SK-N-SH (cell line): ENCODE results near the gene AGRN. TPM values are rescaled to one million over a fixed set of nuclear protein-coding genes. Genes with fewer than 3 reads are reported as not detected.

Experiments
- CTCF ChIA-PET: fragments of 300-600, 350-600 bp; formaldehyde crosslinking; extraction: SDS; loops from one replicate; lab custom pipeline; 2021; lab: Yijun Ruan, JAX
- POLR2A ChIA-PET: fragments of 350-600 bp; sonication (Branson Sonifier 250); formaldehyde crosslinking; extraction: SDS; loops from one replicate; lab custom pipeline; 2020; ENCODE audit warnings: antibody characterized with exemption, inconsistent platforms; lab: Yijun Ruan, JAX
- DNase-seq: peaks from one replicate; pipeline ENCODE4 v3.0.0; 2012
- H2AFZ ChIP-seq: fragments of 200-600 bp; sonication (generic); 2 replicates; pipeline ENCODE4 v1.8.1; 2016; ENCODE audit warnings: antibody characterized with exemption, mild to moderate bottlenecking, low read depth
- H3F3A ChIP-seq: fragments of 200-600 bp; sonication (generic); replicated peaks from 2 replicates; pipeline ENCODE3; 2016; ENCODE audit warnings: antibody characterized with exemption, mild to moderate bottlenecking; ENCODE audit not compliant: insufficient read depth
- H3K27ac ChIP-seq, 2 experiments: fragments of 200-500 bp in 1 of 2; fragments of 200-600 bp in 1 of 2; sonication (Bioruptor generic) in 1 of 2; sonication (generic), shearing (Covaris generic) in 1 of 2; 2 replicates each; pipeline versions ENCODE4 v1.5.1 to v1.6.1; 2014 to 2016; ENCODE audit warnings: low read depth in 2 of 2, inconsistent platforms in 1 of 2, low read length in 1 of 2, mild to moderate bottlenecking in 1 of 2, mixed read lengths in 1 of 2
- H3K27me3 ChIP-seq: fragments of 200-600 bp; sonication (generic), shearing (Covaris generic); 2 replicates; pipeline ENCODE4 v1.6.1; 2016; ENCODE audit warnings: mixed run types; ENCODE audit not compliant: insufficient read depth
- H3K36me3 ChIP-seq, 2 experiments: fragments of 200-500 bp in 1 of 2; fragments of 200-600 bp in 1 of 2; sonication (Bioruptor generic) in 1 of 2; sonication (generic) in 1 of 2; replicated peaks in 1 of 2; 2 replicates each; pipeline versions ENCODE3 to v1.5.1; 2014 to 2016; ENCODE audit warnings: low read length in 1 of 2, mild to moderate bottlenecking in 1 of 2; ENCODE audit not compliant: insufficient read depth in 2 of 2, control insufficient read depth in 1 of 2
- H3K4me1 ChIP-seq, 2 experiments: fragments of 200-500 bp in 1 of 2; fragments of 200-600 bp in 1 of 2; sonication (Bioruptor generic) in 1 of 2; sonication (generic), shearing (Covaris generic) in 1 of 2; 2 replicates each; pipeline versions ENCODE4 v1.5.1 to v1.6.1; 2014 to 2016; ENCODE audit warnings: low read depth in 1 of 2, low read length in 1 of 2, mixed run types in 1 of 2; ENCODE audit not compliant: insufficient read depth in 2 of 2, control insufficient read depth in 1 of 2
- H3K4me2 ChIP-seq: fragments of 200-600 bp; sonication (generic), shearing (Covaris generic); 2 replicates; pipeline ENCODE4 v1.6.1; 2017; ENCODE audit warnings: mixed run types
- H3K4me3 ChIP-seq, 2 experiments: fragments of 200-500 bp in 1 of 2; fragments of 200-600 bp in 1 of 2; sonication (Bioruptor generic) in 1 of 2; sonication (generic), shearing (Covaris generic) in 1 of 2; 2 replicates each; pipeline versions ENCODE4 v1.5.1 to v1.8.1; 2014 to 2016; ENCODE audit warnings: low read depth in 2 of 2, inconsistent platforms in 1 of 2, low read length in 1 of 2, mild to moderate bottlenecking in 1 of 2, mixed read lengths in 1 of 2, moderate library complexity in 1 of 2
- H3K79me2 ChIP-seq: fragments of 200-600 bp; sonication (generic); 2 replicates; pipeline ENCODE4 v1.8.1; 2017; ENCODE audit warnings: mild to moderate bottlenecking; ENCODE audit not compliant: insufficient read depth
- H3K9ac ChIP-seq: fragments of 200-600 bp; sonication (generic); 2 replicates; pipeline ENCODE4 v1.6.1; 2017; ENCODE audit warnings: mixed run types
- H3K9me2 ChIP-seq: fragments of 200-600 bp; sonication (generic); 2 replicates; pipeline ENCODE4 v1.6.1; 2017; ENCODE audit warnings: mixed run types
- H3K9me3 ChIP-seq: fragments of 200-600 bp; sonication (generic); 2 replicates; pipeline ENCODE4 v1.6.1; 2017; ENCODE audit warnings: mixed run types, mild to moderate bottlenecking, moderate library complexity
- H4K20me1 ChIP-seq: fragments of 200-600 bp; sonication (generic); 2 replicates; pipeline ENCODE4 v1.6.1; 2017; ENCODE audit warnings: mild to moderate bottlenecking, mixed run types; ENCODE audit not compliant: insufficient read depth
- FOXM1 ChIP-seq: IDR thresholded peaks from 2 replicates; pipeline ENCODE4 v1.4.0; 2012; ENCODE audit warnings: low read depth, mild to moderate bottlenecking
- GATA2 ChIP-seq: sonication (generic); formaldehyde crosslinking; IDR thresholded peaks from 2 replicates; pipeline ENCODE4 v1.5.0; 2020; ENCODE audit warnings: mild to moderate bottlenecking, missing genetic modification reagents
- NRF1 ChIP-seq: IDR thresholded peaks from 2 replicates; pipeline ENCODE4 v1.6.1; 2012; ENCODE audit warnings: low read depth, mild to moderate bottlenecking, low read length
- RAD21 ChIP-seq: IDR thresholded peaks from 2 replicates; pipeline ENCODE4 v1.6.1; 2012; ENCODE audit warnings: mild to moderate bottlenecking, low read length
- RCOR1 ChIP-seq: fragments of 150-350 bp; IDR thresholded peaks from 2 replicates; pipeline ENCODE4 v1.6.1; 2017; ENCODE audit warnings: antibody characterized with exemption, low read length
- SIN3A ChIP-seq: IDR thresholded peaks from 2 replicates; pipeline ENCODE4 v1.6.1; 2012; ENCODE audit warnings: low read depth, mild to moderate bottlenecking, low read length, moderate library complexity, borderline replicate concordance
- TAF1 ChIP-seq: IDR thresholded peaks from 2 replicates; pipeline ENCODE4 v1.6.1; 2012; ENCODE audit warnings: low read depth, mild to moderate bottlenecking, low read length, moderate library complexity, borderline replicate concordance
- TEAD4 ChIP-seq: IDR thresholded peaks from 2 replicates; pipeline ENCODE4 v1.4.0; 2012; ENCODE audit warnings: mild to moderate bottlenecking, borderline replicate concordance; ENCODE audit not compliant: insufficient read depth
- WGBS: methylation state at CpG from one replicate; pipeline ENCODE4 v1.1.6; 2017; ENCODE audit warnings: low lambda C conversion rate; 5-methylcytosine and 5-hydroxymethylcytosine counted together
- polyA plus RNA-seq, 3 experiments: library from polyadenylated mRNA; depleted of rRNA; stranded (reverse); fragments of >200 nt; gene quantifications; 2 replicates each; pipeline ENCODE4 v1.2.3, GENCODE V29; 2012
- TF ChIP-seq, protein P1 (sequence below): IDR thresholded peaks from 2 replicates; pipeline ENCODE4 v1.4.0; 2012; ENCODE audit warnings: low read depth, borderline replicate concordance
- TF ChIP-seq, protein P2 (sequence below): fragments of 150-350 bp; IDR thresholded peaks from 2 replicates; pipeline ENCODE4 v1.6.1; 2017; ENCODE audit warnings: antibody characterized with exemption, low read length, low read depth, borderline replicate concordance
- TF ChIP-seq, protein P3 (sequence below): fragments of 200-600 bp; sonication (generic); IDR thresholded peaks from 2 replicates; pipeline ENCODE4 v1.6.1; 2017; ENCODE audit warnings: antibody characterized with exemption, mild to moderate bottlenecking, moderate library complexity

The AGRN gene
- polyA plus RNA-seq, 1 of the 3 experiments (the other 2 are of a cell fraction) = 31.6 TPM

DNA sequence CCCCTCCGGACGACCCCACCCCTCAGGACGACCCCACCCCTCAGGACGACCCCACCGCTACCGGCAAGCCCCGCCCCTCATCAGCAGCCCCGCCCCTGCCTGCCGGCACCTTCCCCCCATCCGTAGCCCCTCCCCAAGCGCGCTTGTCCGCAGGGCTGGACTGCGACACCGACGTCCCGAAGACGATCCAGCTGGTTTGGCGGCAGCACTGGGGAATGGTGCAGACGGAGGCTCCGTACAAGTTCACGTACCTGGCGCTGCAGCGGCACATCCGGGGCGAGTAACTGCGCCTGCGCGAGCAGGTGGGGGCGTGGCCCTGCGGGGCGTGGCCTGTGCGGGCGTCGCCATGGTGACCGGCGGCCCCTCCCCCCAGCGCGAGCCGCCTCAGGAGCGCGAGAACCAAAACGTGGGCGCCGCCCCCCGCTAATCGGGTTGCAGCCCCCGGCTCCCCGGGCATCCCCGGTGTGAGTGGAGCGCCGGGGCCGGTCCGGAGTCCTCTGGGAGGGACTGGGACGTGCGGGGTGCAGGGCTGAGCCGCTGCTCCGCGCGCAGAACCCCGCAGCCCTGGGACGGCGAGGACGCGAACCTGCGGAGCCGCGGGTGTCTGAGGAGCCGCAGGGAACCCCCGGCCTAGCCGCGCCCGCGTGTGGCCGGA lies 49.3 kb downstream of the AGRN start:
- Histone ChIP-seq H3K4me3 (peak overlapping the region; percentile 46 to 59; a peak in 3 of 4 replicates), H3K36me3 (no peaks in the 10 kb centered on the region), H3K4me1 (peaks cover 0 to 4% of the 10 kb centered on the region in 2 experiments; a peak in 1 of 4 replicates), H3K79me2 (no peaks in the 10 kb centered on the region), H3K9me2 (no peaks in the 10 kb centered on the region), H3K27me3 (0 out of 2 replicates have a peak, but pooled peaks cover 12% of the 10 kb centered on the region), H3F3A (peaks cover 9% of the 10 kb centered on the region), H3K27ac (no peak overlapping the region; a peak in 1 of 4 replicates), H4K20me1 (peaks cover 3% of the 10 kb centered on the region; the same call in 1 of the 2 replicates), H3K4me2 (peak overlapping the region; percentile 60; the same call in 1 of the 2 replicates), H3K9me3 (no peaks in the 10 kb centered on the region), H2AFZ (0 out of 2 replicates have a peak overlapping the region, but pooled peaks have one; percentile 76), H3K9ac (no peak overlapping the region)
- POLR2A ChIA-PET = no interaction called here
- DNase-seq = peak; percentile 95
- 20% methylated on average over 1 of the region's 75 CpGs for WGBS
- peak; percentile 70 for TF ChIP-seq NRF1
- TF ChIP-seq, protein P1, sequence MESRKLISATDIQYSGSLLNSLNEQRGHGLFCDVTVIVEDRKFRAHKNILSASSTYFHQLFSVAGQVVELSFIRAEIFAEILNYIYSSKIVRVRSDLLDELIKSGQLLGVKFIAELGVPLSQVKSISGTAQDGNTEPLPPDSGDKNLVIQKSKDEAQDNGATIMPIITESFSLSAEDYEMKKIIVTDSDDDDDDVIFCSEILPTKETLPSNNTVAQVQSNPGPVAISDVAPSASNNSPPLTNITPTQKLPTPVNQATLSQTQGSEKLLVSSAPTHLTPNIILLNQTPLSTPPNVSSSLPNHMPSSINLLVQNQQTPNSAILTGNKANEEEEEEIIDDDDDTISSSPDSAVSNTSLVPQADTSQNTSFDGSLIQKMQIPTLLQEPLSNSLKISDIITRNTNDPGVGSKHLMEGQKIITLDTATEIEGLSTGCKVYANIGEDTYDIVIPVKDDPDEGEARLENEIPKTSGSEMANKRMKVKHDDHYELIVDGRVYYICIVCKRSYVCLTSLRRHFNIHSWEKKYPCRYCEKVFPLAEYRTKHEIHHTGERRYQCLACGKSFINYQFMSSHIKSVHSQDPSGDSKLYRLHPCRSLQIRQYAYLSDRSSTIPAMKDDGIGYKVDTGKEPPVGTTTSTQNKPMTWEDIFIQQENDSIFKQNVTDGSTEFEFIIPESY = no peak
- no peak for TF ChIP-seq FOXM1
- no peak for TF ChIP-seq TAF1
- TF ChIP-seq, protein P2, sequence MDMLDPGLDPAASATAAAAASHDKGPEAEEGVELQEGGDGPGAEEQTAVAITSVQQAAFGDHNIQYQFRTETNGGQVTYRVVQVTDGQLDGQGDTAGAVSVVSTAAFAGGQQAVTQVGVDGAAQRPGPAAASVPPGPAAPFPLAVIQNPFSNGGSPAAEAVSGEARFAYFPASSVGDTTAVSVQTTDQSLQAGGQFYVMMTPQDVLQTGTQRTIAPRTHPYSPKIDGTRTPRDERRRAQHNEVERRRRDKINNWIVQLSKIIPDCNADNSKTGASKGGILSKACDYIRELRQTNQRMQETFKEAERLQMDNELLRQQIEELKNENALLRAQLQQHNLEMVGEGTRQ = no peak
- TF ChIP-seq SIN3A = no peak
- TF ChIP-seq GATA2 (CRISPR knock-in tag) = no peak
- CTCF ChIA-PET = interaction anchor here (2.4 to 15.4 kb wide), 4 partner anchors 9 to 86 kb away, joined by 11 to 216 read pairs (median 14); partner anchors contain the start of gene PERM1

DNA sequence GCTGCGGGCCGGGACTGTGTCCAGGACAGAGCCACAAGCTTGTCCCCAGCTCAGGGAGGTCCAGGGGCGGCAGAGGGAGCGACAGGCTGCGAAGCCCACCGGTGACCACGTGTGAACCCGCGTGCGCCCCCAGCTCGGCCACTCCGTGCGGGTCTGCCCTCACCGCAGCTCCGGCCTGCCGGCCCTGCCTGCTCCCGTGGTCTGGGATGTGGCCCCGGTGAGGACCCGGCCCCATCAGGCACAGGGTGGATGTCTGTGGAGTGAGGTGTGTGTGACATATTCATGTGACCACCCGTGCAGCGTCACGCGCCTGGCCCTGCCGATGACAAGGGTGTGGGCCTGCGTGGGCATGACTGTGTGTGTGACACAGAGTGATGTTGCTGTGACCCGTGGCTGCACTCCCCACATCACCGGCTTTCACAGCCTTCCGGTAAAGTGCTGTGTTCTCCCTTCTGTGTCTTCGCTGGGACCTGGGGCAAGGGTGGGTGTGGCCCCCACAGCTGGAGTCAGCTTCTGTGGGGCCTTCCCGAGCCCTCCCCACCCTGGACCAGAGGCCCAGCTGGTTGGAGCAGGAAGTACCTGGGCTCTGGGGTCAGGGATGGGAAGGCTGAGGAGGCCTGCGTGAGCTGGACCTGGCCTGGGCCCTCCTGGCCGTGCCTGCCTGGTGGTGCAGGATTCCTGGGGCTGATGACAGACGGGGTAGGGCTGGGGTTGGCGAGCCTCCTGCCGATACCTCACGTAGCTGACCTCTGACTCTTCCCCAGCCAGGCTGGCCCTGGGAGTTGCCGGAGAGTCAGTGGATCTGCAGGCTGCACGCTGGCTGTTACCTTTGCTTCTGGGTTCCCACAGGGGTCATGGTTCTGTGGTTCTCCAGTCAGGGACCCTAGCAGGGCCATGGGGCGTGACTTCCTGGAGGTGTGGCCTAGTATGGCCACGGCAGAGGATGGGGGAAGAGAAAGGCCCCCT lies 50.1 kb downstream of the AGRN start:
- Histone ChIP-seq H3K9me3 (no peaks in the 10 kb centered on the region), H3K79me2 (no peaks in the 10 kb centered on the region), H3K27me3 (peaks cover 20% of the 10 kb centered on the region; the same call in 1 of the 2 replicates), H3K9ac (no peak overlapping the region), H3K27ac (no peak overlapping the region), H3K4me3 (peak overlapping the region in 1 of 2 experiments; percentile 59; a peak in 2 of 4 replicates), H4K20me1 (no peaks in the 10 kb centered on the region), H3K4me2 (peak overlapping the region; percentile 60; the same call in 1 of the 2 replicates), H3K4me1 (peaks cover 0 to 4% of the 10 kb centered on the region in 2 experiments; a peak in 1 of 4 replicates), H3K36me3 (no peaks in the 10 kb centered on the region), H2AFZ (no peak overlapping the region), H3K9me2 (no peaks in the 10 kb centered on the region), H3F3A (peaks cover 9% of the 10 kb centered on the region)
- no peak for DNase-seq
- WGBS = 52% methylated on average over 5 of the region's 40 CpGs
- ChIA-PET CTCF (interaction anchor here (2.4 to 15.4 kb wide), 4 partner anchors 10 to 87 kb away, joined by 11 to 216 read pairs (median 14); partner anchors contain the start of gene PERM1), POLR2A (interaction anchor here (0.6 to 1.0 kb wide), 2 partner anchors 9 to 465 kb away, joined by 3 read pairs; no protein-coding TSS in a partner anchor)
- TF ChIP-seq RCOR1 (no peak), RAD21 (no peak), TAF1 (no peak), SIN3A (no peak), TEAD4 (no peak)
- TF ChIP-seq, protein P3, sequence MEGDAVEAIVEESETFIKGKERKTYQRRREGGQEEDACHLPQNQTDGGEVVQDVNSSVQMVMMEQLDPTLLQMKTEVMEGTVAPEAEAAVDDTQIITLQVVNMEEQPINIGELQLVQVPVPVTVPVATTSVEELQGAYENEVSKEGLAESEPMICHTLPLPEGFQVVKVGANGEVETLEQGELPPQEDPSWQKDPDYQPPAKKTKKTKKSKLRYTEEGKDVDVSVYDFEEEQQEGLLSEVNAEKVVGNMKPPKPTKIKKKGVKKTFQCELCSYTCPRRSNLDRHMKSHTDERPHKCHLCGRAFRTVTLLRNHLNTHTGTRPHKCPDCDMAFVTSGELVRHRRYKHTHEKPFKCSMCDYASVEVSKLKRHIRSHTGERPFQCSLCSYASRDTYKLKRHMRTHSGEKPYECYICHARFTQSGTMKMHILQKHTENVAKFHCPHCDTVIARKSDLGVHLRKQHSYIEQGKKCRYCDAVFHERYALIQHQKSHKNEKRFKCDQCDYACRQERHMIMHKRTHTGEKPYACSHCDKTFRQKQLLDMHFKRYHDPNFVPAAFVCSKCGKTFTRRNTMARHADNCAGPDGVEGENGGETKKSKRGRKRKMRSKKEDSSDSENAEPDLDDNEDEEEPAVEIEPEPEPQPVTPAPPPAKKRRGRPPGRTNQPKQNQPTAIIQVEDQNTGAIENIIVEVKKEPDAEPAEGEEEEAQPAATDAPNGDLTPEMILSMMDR = no peak
